Measurements from ENCODE around the gene MRPS22. TPM values are rescaled to one million over a fixed set of nuclear protein-coding genes. Genes with fewer than 3 reads are reported as not detected.
A peak's percentile ranks its signal among the peaks of the same experiment; 100 is the strongest.
"Not testable (repeated sequence)": the region's sequence is repeated elsewhere in the genome, so short reads cannot be mapped to it uniquely, and the experiment has no call there.

Gene MRPS22
- total RNA-seq, 1 donor from 2014 or later = 87.7 TPM

DNA sequence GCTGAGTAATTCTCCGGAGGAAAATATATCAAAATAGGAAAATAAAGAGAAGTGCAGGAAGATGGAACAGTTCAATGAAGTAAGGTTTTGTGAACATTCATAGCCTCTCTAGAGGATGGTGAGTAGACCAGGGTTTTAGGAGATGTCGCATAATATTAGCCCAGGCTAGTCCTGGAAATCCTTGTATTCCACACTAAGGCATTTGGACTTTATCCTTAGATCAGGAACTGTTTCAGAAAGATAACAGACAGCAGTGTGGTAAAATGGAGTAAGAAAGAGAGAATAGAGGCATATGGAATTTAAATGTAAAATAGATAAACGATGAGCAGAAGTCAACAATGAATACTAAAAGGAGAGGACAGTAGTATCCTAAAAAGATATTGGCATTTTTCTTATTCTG lies 33.6 kb downstream of the MRPS22 start:
- peaks cover 14% of the 10 kb centered on the region for H3K4me1 ChIP-seq
- intact Hi-C loops (cut with micrococcal nuclease) = no loop called here
- TF ChIP-seq, protein P1, sequence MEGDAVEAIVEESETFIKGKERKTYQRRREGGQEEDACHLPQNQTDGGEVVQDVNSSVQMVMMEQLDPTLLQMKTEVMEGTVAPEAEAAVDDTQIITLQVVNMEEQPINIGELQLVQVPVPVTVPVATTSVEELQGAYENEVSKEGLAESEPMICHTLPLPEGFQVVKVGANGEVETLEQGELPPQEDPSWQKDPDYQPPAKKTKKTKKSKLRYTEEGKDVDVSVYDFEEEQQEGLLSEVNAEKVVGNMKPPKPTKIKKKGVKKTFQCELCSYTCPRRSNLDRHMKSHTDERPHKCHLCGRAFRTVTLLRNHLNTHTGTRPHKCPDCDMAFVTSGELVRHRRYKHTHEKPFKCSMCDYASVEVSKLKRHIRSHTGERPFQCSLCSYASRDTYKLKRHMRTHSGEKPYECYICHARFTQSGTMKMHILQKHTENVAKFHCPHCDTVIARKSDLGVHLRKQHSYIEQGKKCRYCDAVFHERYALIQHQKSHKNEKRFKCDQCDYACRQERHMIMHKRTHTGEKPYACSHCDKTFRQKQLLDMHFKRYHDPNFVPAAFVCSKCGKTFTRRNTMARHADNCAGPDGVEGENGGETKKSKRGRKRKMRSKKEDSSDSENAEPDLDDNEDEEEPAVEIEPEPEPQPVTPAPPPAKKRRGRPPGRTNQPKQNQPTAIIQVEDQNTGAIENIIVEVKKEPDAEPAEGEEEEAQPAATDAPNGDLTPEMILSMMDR (IDR thresholded peaks at IDR 0.05; ENCODE audit: borderline replicate concordance) = no peak
- H3K4me3 ChIP-seq = no peak overlapping the region
- no peaks in the 10 kb centered on the region for H3K27me3 ChIP-seq (ENCODE audit: low read depth)
- no peak for DNase-seq
- H3K9me3 ChIP-seq (replicated peaks) = no peaks in the 10 kb centered on the region
- H3K36me3 ChIP-seq = peaks cover 93% of the 10 kb centered on the region
- no peak overlapping the region for H3K27ac ChIP-seq (replicated peaks)

GRCh38 chr3:139378587-139379241 lies 34.9 kb downstream of the MRPS22 start:
- intact Hi-C loops (cut with micrococcal nuclease) = no loop called here

GRCh38 chr3:139380575-139380974 lies 36.8 kb downstream of the MRPS22 start:
- TF ChIP-seq, protein P1 (IDR thresholded peaks at IDR 0.05; ENCODE audit: borderline replicate concordance) = no peak
- Histone ChIP-seq H3K9me3 (replicated peaks) (no peaks in the 10 kb centered on the region), H3K27ac (replicated peaks) (no peak overlapping the region), H3K4me3 (no peak overlapping the region), H3K36me3 (peaks cover 81% of the 10 kb centered on the region), H3K4me1 (peaks cover 42% of the 10 kb centered on the region), H3K27me3 (ENCODE audit: low read depth) (no peaks in the 10 kb centered on the region)
- intact Hi-C loops (cut with micrococcal nuclease) = no loop called here
- DNase-seq = no peak

More at GRCh38 chr3:139378587-139379241, 34.9 kb downstream of the MRPS22 start:
- peaks cover 23% of the 10 kb centered on the region for H3K4me1 ChIP-seq
- TF ChIP-seq, protein P1 (IDR thresholded peaks at IDR 0.05; ENCODE audit: borderline replicate concordance) = no peak
- no peak overlapping the region for H3K27ac ChIP-seq (replicated peaks)
- peaks cover 88% of the 10 kb centered on the region for H3K36me3 ChIP-seq
- no peaks in the 10 kb centered on the region for H3K27me3 ChIP-seq (ENCODE audit: low read depth)
- H3K9me3 ChIP-seq (replicated peaks) = no peaks in the 10 kb centered on the region
- no peak overlapping the region for H3K4me3 ChIP-seq
- DNase-seq = no peak

- DNase-seq; H3K4me3 ChIP-seq; intact Hi-C loops (cut with micrococcal nuclease); H3K27ac ChIP-seq (replicated peaks); H3K9me3 ChIP-seq (replicated peaks); H3K27me3 ChIP-seq (ENCODE audit: low read depth): not testable (repeated sequence)
- Histone ChIP-seq H3K36me3 (peaks cover 64% of the 10 kb centered on the region), H3K4me1 (peaks cover 59% of the 10 kb centered on the region)
Observed at GRCh38 chr3:139382291-139382690, 38.5 kb downstream of the MRPS22 start.

- Histone ChIP-seq H3K4me3 (peak overlapping the region; percentile 77), H3K27me3 (ENCODE audit: low read depth) (no peaks in the 10 kb centered on the region), H3K36me3 (peaks cover 13% of the 10 kb centered on the region), H3K4me1 (peaks cover 92% of the 10 kb centered on the region), H3K9me3 (replicated peaks) (no peaks in the 10 kb centered on the region), H3K27ac (replicated peaks) (no peak overlapping the region)
- no peak for DNase-seq
- intact Hi-C loops (cut with micrococcal nuclease) = no loop called here
- TF ChIP-seq, protein P1 (IDR thresholded peaks at IDR 0.05; ENCODE audit: borderline replicate concordance) = no peak
Observed at GRCh38 chr3:139388077-139388476, 44.3 kb downstream of the MRPS22 start.

DNA sequence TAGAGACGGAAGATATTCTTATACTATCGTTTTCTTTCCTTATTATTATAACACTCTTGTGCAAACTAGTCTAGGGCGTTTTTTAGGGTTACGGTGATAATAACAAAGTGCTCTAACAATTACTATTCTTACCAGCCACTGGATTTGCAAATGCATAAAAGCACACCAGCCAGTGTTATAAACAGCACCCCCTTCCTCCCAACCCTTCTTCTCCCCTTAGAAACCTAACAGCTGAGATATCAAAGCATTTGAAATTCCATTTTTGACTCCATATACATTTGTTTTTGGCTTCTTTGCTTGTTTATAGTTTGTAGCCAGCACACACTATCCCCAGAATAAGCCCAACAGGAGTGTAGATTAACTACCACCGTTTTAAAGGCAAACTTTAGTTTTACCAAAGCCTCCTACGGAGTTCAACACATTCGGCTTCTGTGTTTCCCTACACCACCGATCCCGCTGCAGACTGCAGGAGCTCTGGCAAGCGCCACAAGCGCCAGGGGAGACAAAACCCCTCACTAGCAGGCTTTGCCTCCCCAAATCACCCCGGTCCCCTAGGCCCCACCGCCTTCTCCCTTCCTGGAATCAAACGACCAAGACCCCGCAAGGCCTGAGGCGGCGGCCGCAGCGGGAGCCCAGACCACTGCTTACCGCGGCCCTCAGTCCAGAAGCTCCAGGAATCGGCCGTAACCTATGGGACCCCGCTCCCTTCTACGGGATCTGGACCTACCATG lies 45.2 kb downstream of the MRPS22 start:
- no peaks in the 10 kb centered on the region for H3K27me3 ChIP-seq (ENCODE audit: low read depth)
- peak overlapping the region; percentile 94 for H3K27ac ChIP-seq (replicated peaks)
- TF ChIP-seq, protein P1 (IDR thresholded peaks at IDR 0.05; ENCODE audit: borderline replicate concordance) = no peak
- H3K36me3 ChIP-seq = peaks cover 11% of the 10 kb centered on the region
- intact Hi-C loops (cut with micrococcal nuclease) = no loop called here
- no peaks in the 10 kb centered on the region for H3K9me3 ChIP-seq (replicated peaks)
- DNase-seq = no peak
- H3K4me3 ChIP-seq = peak overlapping the region; percentile 77
- peaks cover 90% of the 10 kb centered on the region for H3K4me1 ChIP-seq

All from left ventricle myocardium inferior (tissue), 1 donor.